ENCODE measurements around the gene PPAT.

DNA sequence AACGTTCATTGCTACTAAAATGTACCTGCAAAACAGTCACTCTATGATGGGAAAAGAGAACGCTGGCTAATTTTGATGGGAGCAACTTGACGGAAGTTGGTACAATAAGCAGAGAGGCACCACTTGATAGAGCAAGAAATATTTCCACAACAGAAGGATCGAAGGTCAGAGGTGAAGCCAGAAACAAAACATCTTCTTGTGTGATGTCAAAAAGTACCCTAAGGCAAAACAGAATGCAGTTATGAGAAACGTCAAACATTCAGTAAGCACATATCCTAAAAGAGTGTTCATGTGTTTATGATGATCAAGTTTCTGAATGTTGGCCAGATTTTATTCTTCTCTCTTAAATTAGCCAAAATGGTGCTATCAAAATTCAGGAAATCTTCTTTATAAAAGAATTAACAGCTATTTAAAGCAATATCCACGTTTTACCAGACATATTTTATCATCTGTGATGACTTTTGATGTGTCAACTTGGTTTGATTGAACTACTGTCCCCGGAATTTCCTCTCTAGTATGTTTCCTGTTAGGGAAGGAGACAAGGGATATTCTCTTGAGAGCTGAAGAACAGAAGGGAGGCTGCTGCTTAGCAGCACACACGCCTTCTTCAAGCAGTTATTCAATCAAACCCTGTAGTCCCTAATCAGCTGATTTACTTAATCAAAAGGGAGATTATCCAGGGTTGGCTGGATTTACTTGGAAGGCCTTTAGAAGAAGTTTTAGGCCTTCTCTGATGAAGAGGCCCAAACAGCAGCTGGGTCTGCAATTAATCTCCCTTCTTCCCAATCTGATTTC is 63.8 kb downstream of the PPAT start:
- TF ChIP-seq POLR2AphosphoS5 (IDR thresholded peaks at IDR 0.05; ENCODE audit: low read depth, low read length) (no peak), SIN3A (IDR thresholded peaks at IDR 0.05; ENCODE audit: borderline replicate concordance, insufficient read depth, low read length) (no peak), TAF1 (IDR thresholded peaks at IDR 0.05; ENCODE audit: borderline replicate concordance, insufficient read depth, low read length) (no peak)
